ENCODE results near the gene CNN1. TPM values are rescaled to one million over a fixed set of nuclear protein-coding genes. Genes with fewer than 3 reads are reported as not detected.

Gene CNN1
- total and polyA plus RNA-seq, 2 of the 4 experiments (the other 2 are of a cell fraction) = 102 to 196 TPM

GRCh38 chr19:11499220-11499726, 39.4 kb upstream of the CNN1 start:
- dilution Hi-C loops (cut with HindIII; ENCODE audit: low sequenced_read_pairs, unreplicated experiment) (no loop called here), intact Hi-C loops (cut with micrococcal nuclease) (no loop called here), in situ Hi-C loops (cut with MboI; ENCODE audit: low sequenced_read_pairs) (no loop called here)
- Histone ChIP-seq H3K27ac (ENCODE audit: insufficient read depth, low read length) (no peak overlapping the region), H3K4me1 (ENCODE audit: control insufficient read depth, insufficient read depth, low read length) (peaks cover 3% of the 10 kb centered on the region), H4K8ac (ENCODE audit: low read depth in 2 of 2, low read length in 2 of 2) (no peak overlapping the region), H3K9me3 (ENCODE audit: control insufficient read depth, insufficient read depth, low read length) (no peaks in the 10 kb centered on the region), H3K4me2 (ENCODE audit: low read depth, low read length) (no peak overlapping the region), H4K5ac (ENCODE audit: low read depth, low read length) (no peak overlapping the region), H4K20me1 (ENCODE audit: insufficient read depth, low read length) (no peaks in the 10 kb centered on the region; the same call in 1 of the 2 replicates), H3K4ac (ENCODE audit: low read depth, low read length) (no peak overlapping the region), H3K4me3 (ENCODE audit: insufficient read depth, low read depth, low read length) (no peak overlapping the region), H2AK9ac (replicated peaks; ENCODE audit: low read depth, low read length, poor library complexity) (no peak overlapping the region), H3K9me1 (ENCODE audit: insufficient read depth, low read length) (peaks cover 7% of the 10 kb centered on the region; the same call in 1 of the 2 replicates), H3K56ac (ENCODE audit: extremely low read depth, insufficient read depth, low read length) (no peak overlapping the region), H3K14ac (replicated peaks; ENCODE audit: low read depth, low read length) (no peak overlapping the region), H3K23ac (ENCODE audit: low read depth, low read length) (no peak overlapping the region), H3K9ac (ENCODE audit: low read depth, low read length) (no peak overlapping the region), H2BK5ac (ENCODE audit: low read depth, low read length, poor library complexity, severe bottlenecking) (no peak overlapping the region), H2BK120ac (ENCODE audit: low read depth, low read length) (no peak overlapping the region), H4K91ac (ENCODE audit: insufficient read depth, low read depth, low read length) (no peak overlapping the region), H3K27me3 (ENCODE audit: control insufficient read depth, insufficient read depth, low read length) (no peaks in the 10 kb centered on the region), H2AFZ (replicated peaks; ENCODE audit: low read length, poor library complexity) (no peak overlapping the region), H3K79me1 (ENCODE audit: low read depth in 1 of 2, low read length in 2 of 2) (peaks cover 8 to 34% of the 10 kb centered on the region in 2 experiments; a peak in 3 of 4 replicates), H2AK5ac (ENCODE audit: low read depth, low read length) (no peak overlapping the region), H3K36me3 (ENCODE audit: control insufficient read depth, insufficient read depth, low read length) (peaks cover 8% of the 10 kb centered on the region), H3K18ac (ENCODE audit: low read depth, low read length) (no peak overlapping the region), H2BK15ac (ENCODE audit: low read depth, low read length) (no peak overlapping the region), H2BK20ac (ENCODE audit: low read depth, low read length) (no peak overlapping the region)
- POLR2A ChIA-PET (ENCODE audit: unreplicated experiment) = no interaction called here
- BruUV-seq (replicated peaks) = no TSS peak
- no CpG with 5 or more reads among the region's 6 CpGs for WGBS, 2 experiments (ENCODE audit: extremely low coverage in 2 of 2, insufficient read length in 1 of 2)
- TF ChIP-seq MAFK (IDR thresholded peaks at IDR 0.05; ENCODE audit: low read depth, low read length) (no peak), POLR2A (IDR thresholded peaks at IDR 0.05; ENCODE audit: low read depth, low read length) (no peak), RFX5 (IDR thresholded peaks at IDR 0.05; ENCODE audit: low read depth, low read length) (no peak), CTCF (conservative IDR thresholded peaks at IDR 0.05; ENCODE audit: low read depth, low read length) (no peak), FOS (IDR thresholded peaks at IDR 0.05; ENCODE audit: low read depth, low read length) (no peak), CHD1 (IDR thresholded peaks at IDR 0.05; ENCODE audit: low read depth, low read length) (no peak), MAZ (IDR thresholded peaks at IDR 0.05; ENCODE audit: borderline replicate concordance, low read depth, low read length) (no peak), USF2 (IDR thresholded peaks at IDR 0.05; ENCODE audit: low read depth, low read length) (no peak), SMC3 (IDR thresholded peaks at IDR 0.05; ENCODE audit: low read depth, low read length) (no peak)
- DNase-seq (no peak), ATAC-seq (ENCODE audit: low read depth) (no peak)
- CTCF ChIA-PET = no interaction called here

Data from IMR-90 (cell line).